LNCaP clone FGC (cell line): ENCODE data around the gene KDM2B.
"Not testable (repeated sequence)": the region's sequence is repeated elsewhere in the genome, so short reads cannot be mapped to it uniquely, and the experiment has no call there.

ENCODE experiments used
- DNase-seq: peaks from one replicate; pipeline ENCODE4 v3.0.0-alpha.2; 2011; ENCODE audit warnings: low read depth
- H3K4me3 ChIP-seq: 2 replicates; pipeline ENCODE4 v1.5.1; 2011; ENCODE audit warnings: mild to moderate bottlenecking, low read depth, low read length, control low read depth
- CTCF ChIP-seq: IDR thresholded peaks from 2 replicates; pipeline ENCODE4 v1.5.1; 2012; ENCODE audit warnings: mild to moderate bottlenecking; ENCODE audit not compliant: control insufficient read depth, insufficient read depth; ENCODE audit errors: extremely low read depth

The KDM2B gene

GRCh38 chr12:121390856-121391255 lies 190.0 kb downstream of the KDM2B start:
- TF ChIP-seq CTCF = no peak
- H3K4me3 ChIP-seq = no peak overlapping the region
- no peak for DNase-seq

GRCh38 chr12:121388421-121388981 lies 192.3 kb downstream of the KDM2B start:
- DNase-seq = no peak
- TF ChIP-seq CTCF = no peak
- H3K4me3 ChIP-seq = no peak overlapping the region

- H3K4me3 ChIP-seq, DNase-seq: not testable (repeated sequence)
Measured at GRCh38 chr12:121384891-121385290, 195.9 kb downstream of the KDM2B start.

- no peak for DNase-seq
- H3K4me3 ChIP-seq = no peak overlapping the region
- no peak for TF ChIP-seq CTCF
Measured at GRCh38 chr12:121383601-121384021, 197.2 kb downstream of the KDM2B start.

- no peak for TF ChIP-seq CTCF
- H3K4me3 ChIP-seq = no peak overlapping the region
- no peak for DNase-seq
Measured at GRCh38 chr12:121379945-121380344, 200.9 kb downstream of the KDM2B start.
